Neural cell (in vitro differentiated cells): Measurements from ENCODE around the gene PLXDC1. TPM values are rescaled to one million over a fixed set of nuclear protein-coding genes. Genes with fewer than 3 reads are reported as not detected.

ENCODE experiments used
- H2AFZ ChIP-seq: fragments of 200-600, 300-800 bp; sonication (generic), shearing (Covaris generic); 2 replicates; pipeline ENCODE4 v1.6.0; 2014; ENCODE audit warnings: low read depth, mild to moderate bottlenecking, antibody characterized with exemption, low read length, moderate library complexity
- H3F3A ChIP-seq: fragments of 200-600 bp; shearing (Covaris generic); 2 replicates; pipeline ENCODE4 v1.6.1; 2016; ENCODE audit warnings: mild to moderate bottlenecking, moderate library complexity, mixed read lengths, antibody characterized with exemption, low read length; ENCODE audit not compliant: insufficient read depth, poor library complexity, severe bottlenecking
- H3K27ac ChIP-seq: fragments of 200-600, 300-800 bp; sonication (generic), shearing (Covaris generic); 2 replicates; pipeline ENCODE4 v1.5.1; 2014; ENCODE audit warnings: mild to moderate bottlenecking, low read length, moderate library complexity
- H3K27me3 ChIP-seq: fragments of 300-800, 200-600 bp; sonication (generic), shearing (Covaris generic); 2 replicates; pipeline ENCODE4 v1.6.0; 2014; ENCODE audit warnings: mild to moderate bottlenecking, low read depth, low read length, moderate library complexity; ENCODE audit not compliant: insufficient read depth
- H3K36me3 ChIP-seq: fragments of 300-800, 200-600 bp; sonication (generic), shearing (Covaris generic); 2 replicates; pipeline ENCODE4 v1.5.1; 2014; ENCODE audit warnings: mild to moderate bottlenecking, antibody characterized with exemption, low read length, moderate library complexity; ENCODE audit not compliant: insufficient read depth
- H3K4me2 ChIP-seq: fragments of 300-800, 200-600 bp; sonication (generic), shearing (Covaris generic); 2 replicates; pipeline ENCODE4 v1.6.0; 2014; ENCODE audit warnings: mild to moderate bottlenecking, low read length
- H3K4me3 ChIP-seq: fragments of 300-800, 200-600 bp; sonication (generic), shearing (Covaris generic); 2 replicates; pipeline ENCODE4 v1.5.1; 2014; ENCODE audit warnings: mild to moderate bottlenecking, low read length, moderate library complexity
- H3K79me2 ChIP-seq: fragments of 200-600 bp; shearing (Covaris generic); replicated peaks from 2 replicates; pipeline ENCODE4 v1.6.0; 2014; ENCODE audit warnings: mild to moderate bottlenecking, low read length, moderate library complexity; ENCODE audit not compliant: insufficient read depth
- H3K9ac ChIP-seq: fragments of 300-800, 200-600 bp; sonication (generic), shearing (Covaris generic); 2 replicates; pipeline ENCODE4 v1.6.1; 2016; ENCODE audit warnings: mild to moderate bottlenecking, low read length, mixed read lengths
- H3K9me2 ChIP-seq: fragments of 200-600 bp; shearing (Covaris generic); 2 replicates; pipeline ENCODE4 v1.6.1; 2016; ENCODE audit warnings: mild to moderate bottlenecking, low read length, mixed read lengths; ENCODE audit not compliant: insufficient read depth
- H3K9me3 ChIP-seq: fragments of 200-600, 300-800 bp; sonication (generic), shearing (Covaris generic); 2 replicates; pipeline ENCODE4 v1.6.1; 2016; ENCODE audit warnings: mild to moderate bottlenecking, mixed run types, low read length, moderate library complexity, mixed read lengths
- H4K20me1 ChIP-seq: fragments of 200-600 bp; shearing (Covaris generic); 2 replicates; pipeline ENCODE4 v1.6.1; 2016; ENCODE audit warnings: mild to moderate bottlenecking, mixed run types; ENCODE audit not compliant: insufficient read depth
- EP300 ChIP-seq: fragments of 450-650 bp; conservative IDR thresholded peaks from 2 replicates; pipeline ENCODE4 v1.6.1; 2014; ENCODE audit warnings: antibody characterized with exemption, mild to moderate bottlenecking, moderate library complexity; ENCODE audit not compliant: poor library complexity, severe bottlenecking
- EZH2 ChIP-seq: fragments of 200-600, 300-800 bp; shearing (Covaris generic), sonication (generic); IDR thresholded peaks from 2 replicates; pipeline ENCODE4 v1.6.1; 2014; ENCODE audit warnings: antibody characterized with exemption, low read length, borderline replicate concordance, mild to moderate bottlenecking; ENCODE audit not compliant: insufficient read depth, poor library complexity, severe bottlenecking
- MXI1 ChIP-seq: fragments of 450-650 bp; conservative IDR thresholded peaks from 2 replicates; pipeline ENCODE4 v1.6.1; 2014; ENCODE audit warnings: antibody characterized with exemption, mild to moderate bottlenecking; ENCODE audit not compliant: poor library complexity, severe bottlenecking
- POLR2AphosphoS5 ChIP-seq: IDR thresholded peaks from 2 replicates; pipeline ENCODE4 v1.6.1; 2012
- RAD21 ChIP-seq: fragments of 450-650 bp; conservative IDR thresholded peaks from 2 replicates; pipeline ENCODE4 v1.6.1; 2014; ENCODE audit warnings: antibody characterized with exemption, mild to moderate bottlenecking, moderate library complexity
- SMC3 ChIP-seq: fragments of 450-650 bp; conservative IDR thresholded peaks from 2 replicates; pipeline ENCODE4 v1.6.1; 2014; ENCODE audit warnings: antibody characterized with exemption, mild to moderate bottlenecking, moderate library complexity; ENCODE audit not compliant: poor library complexity
- TAF1 ChIP-seq: IDR thresholded peaks from 2 replicates; pipeline ENCODE4 v1.6.1; 2012; ENCODE audit warnings: low read depth
- polyA plus RNA-seq: library from polyadenylated mRNA; depleted of rRNA; stranded (reverse); fragments of >200 nt; gene quantifications from 2 replicates; pipeline ENCODE4 v1.2.3, GENCODE V29; 2014
- TF ChIP-seq, protein P1 (sequence below): fragments of 450-650 bp; IDR thresholded peaks from 2 replicates; pipeline ENCODE4 v1.5.1; 2014; ENCODE audit warnings: antibody characterized with exemption, mild to moderate bottlenecking, moderate library complexity; ENCODE audit not compliant: poor library complexity, severe bottlenecking
- TF ChIP-seq, protein P2 (sequence below): IDR thresholded peaks from 2 replicates; pipeline ENCODE4 v1.6.1; 2012; ENCODE audit warnings: borderline replicate concordance

PLXDC1 gene
- polyA plus RNA-seq, 1 donor from 2014 or later = 10.0 TPM

GRCh38 chr17:39150104-39150634 lies 1.3 kb downstream of the PLXDC1 start:
- Histone ChIP-seq H3K9me2 (no peaks in the 10 kb centered on the region), H3K27me3 (peaks cover 17% of the 10 kb centered on the region), H3K4me3 (peak overlapping the region; percentile 76), H2AFZ (no peak overlapping the region), H3F3A (no peaks in the 10 kb centered on the region), H3K36me3 (no peaks in the 10 kb centered on the region), H3K9ac (no peak overlapping the region), H3K27ac (no peak overlapping the region), H3K79me2 (no peaks in the 10 kb centered on the region), H3K4me2 (no peak overlapping the region), H4K20me1 (no peaks in the 10 kb centered on the region), H3K9me3 (no peaks in the 10 kb centered on the region)
- TF ChIP-seq RAD21 (no peak), SMC3 (no peak), TAF1 (no peak), POLR2AphosphoS5 (no peak), EZH2 (no peak), EP300 (no peak), MXI1 (no peak)
- TF ChIP-seq, protein P1, sequence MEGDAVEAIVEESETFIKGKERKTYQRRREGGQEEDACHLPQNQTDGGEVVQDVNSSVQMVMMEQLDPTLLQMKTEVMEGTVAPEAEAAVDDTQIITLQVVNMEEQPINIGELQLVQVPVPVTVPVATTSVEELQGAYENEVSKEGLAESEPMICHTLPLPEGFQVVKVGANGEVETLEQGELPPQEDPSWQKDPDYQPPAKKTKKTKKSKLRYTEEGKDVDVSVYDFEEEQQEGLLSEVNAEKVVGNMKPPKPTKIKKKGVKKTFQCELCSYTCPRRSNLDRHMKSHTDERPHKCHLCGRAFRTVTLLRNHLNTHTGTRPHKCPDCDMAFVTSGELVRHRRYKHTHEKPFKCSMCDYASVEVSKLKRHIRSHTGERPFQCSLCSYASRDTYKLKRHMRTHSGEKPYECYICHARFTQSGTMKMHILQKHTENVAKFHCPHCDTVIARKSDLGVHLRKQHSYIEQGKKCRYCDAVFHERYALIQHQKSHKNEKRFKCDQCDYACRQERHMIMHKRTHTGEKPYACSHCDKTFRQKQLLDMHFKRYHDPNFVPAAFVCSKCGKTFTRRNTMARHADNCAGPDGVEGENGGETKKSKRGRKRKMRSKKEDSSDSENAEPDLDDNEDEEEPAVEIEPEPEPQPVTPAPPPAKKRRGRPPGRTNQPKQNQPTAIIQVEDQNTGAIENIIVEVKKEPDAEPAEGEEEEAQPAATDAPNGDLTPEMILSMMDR = no peak
- TF ChIP-seq, protein P2, sequence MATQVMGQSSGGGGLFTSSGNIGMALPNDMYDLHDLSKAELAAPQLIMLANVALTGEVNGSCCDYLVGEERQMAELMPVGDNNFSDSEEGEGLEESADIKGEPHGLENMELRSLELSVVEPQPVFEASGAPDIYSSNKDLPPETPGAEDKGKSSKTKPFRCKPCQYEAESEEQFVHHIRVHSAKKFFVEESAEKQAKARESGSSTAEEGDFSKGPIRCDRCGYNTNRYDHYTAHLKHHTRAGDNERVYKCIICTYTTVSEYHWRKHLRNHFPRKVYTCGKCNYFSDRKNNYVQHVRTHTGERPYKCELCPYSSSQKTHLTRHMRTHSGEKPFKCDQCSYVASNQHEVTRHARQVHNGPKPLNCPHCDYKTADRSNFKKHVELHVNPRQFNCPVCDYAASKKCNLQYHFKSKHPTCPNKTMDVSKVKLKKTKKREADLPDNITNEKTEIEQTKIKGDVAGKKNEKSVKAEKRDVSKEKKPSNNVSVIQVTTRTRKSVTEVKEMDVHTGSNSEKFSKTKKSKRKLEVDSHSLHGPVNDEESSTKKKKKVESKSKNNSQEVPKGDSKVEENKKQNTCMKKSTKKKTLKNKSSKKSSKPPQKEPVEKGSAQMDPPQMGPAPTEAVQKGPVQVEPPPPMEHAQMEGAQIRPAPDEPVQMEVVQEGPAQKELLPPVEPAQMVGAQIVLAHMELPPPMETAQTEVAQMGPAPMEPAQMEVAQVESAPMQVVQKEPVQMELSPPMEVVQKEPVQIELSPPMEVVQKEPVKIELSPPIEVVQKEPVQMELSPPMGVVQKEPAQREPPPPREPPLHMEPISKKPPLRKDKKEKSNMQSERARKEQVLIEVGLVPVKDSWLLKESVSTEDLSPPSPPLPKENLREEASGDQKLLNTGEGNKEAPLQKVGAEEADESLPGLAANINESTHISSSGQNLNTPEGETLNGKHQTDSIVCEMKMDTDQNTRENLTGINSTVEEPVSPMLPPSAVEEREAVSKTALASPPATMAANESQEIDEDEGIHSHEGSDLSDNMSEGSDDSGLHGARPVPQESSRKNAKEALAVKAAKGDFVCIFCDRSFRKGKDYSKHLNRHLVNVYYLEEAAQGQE = no peak

- Histone ChIP-seq H3K9me2 (no peaks in the 10 kb centered on the region), H3K4me3 (no peak overlapping the region), H3K9me3 (no peaks in the 10 kb centered on the region), H3K9ac (no peak overlapping the region), H3K4me2 (no peak overlapping the region), H4K20me1 (no peaks in the 10 kb centered on the region), H3K79me2 (no peaks in the 10 kb centered on the region), H3F3A (no peaks in the 10 kb centered on the region), H3K27me3 (peaks cover 17% of the 10 kb centered on the region), H2AFZ (no peak overlapping the region), H3K36me3 (no peaks in the 10 kb centered on the region), H3K27ac (no peak overlapping the region)
- TF ChIP-seq EZH2 = no peak
- TF ChIP-seq, protein P1 = no peak
- TF ChIP-seq POLR2AphosphoS5 = no peak
- TF ChIP-seq RAD21 = no peak
- TF ChIP-seq SMC3 = no peak
- no peak for TF ChIP-seq MXI1
- TF ChIP-seq, protein P2 = no peak
Measured at GRCh38 chr17:39147221-39148185, 3.9 kb downstream of the PLXDC1 start.
